ENCODE data around the gene STIP1. TPM values are rescaled to one million over a fixed set of nuclear protein-coding genes. Genes with fewer than 3 reads are reported as not detected.
A peak's percentile ranks its signal among the peaks of the same experiment; 100 is the strongest.

Gene STIP1
- total RNA-seq, 1 experiment from 2014 or later: 338 TPM

GRCh38 chr11:64225608-64226506 is 39.9 kb downstream of the STIP1 start, which contains the start of the genes NUDT22 and TRPT1:
Gene NUDT22 (plus strand): TSS chr11:64226274. CDS start chr11:64226653, 379 bp downstream.
Gene TRPT1 (minus strand): TSS chr11:64226186. CDS start chr11:64225860, 326 bp downstream.
- H3K9me3 ChIP-seq (ENCODE audit: control insufficient read depth, low read depth, low read length): no peaks in the 10 kb centered on the region
- no peaks in the 10 kb centered on the region for H3K27me3 ChIP-seq (ENCODE audit: insufficient read depth, low read length)
- H3K4me1 Mint-ChIP-seq: peaks cover 21 to 24% of the 10 kb centered on the region in 2 experiments
- H4K5ac ChIP-seq (ENCODE audit: insufficient read length, low read depth, low read length): no peak within 1 kb of the TSS
- no peak within 1 kb of the TSS for H2BK12ac ChIP-seq (ENCODE audit: insufficient read length, low read depth, low read length)
- H3K18ac ChIP-seq (ENCODE audit: insufficient read length, low read depth, low read length): no peak within 1 kb of the TSS
- peak within 1 kb of the TSS; percentile 59 to 92 (median 63); a peak in 4 of 7 replicates for H3K27ac Mint-ChIP-seq
- H3K23ac ChIP-seq (ENCODE audit: insufficient read length, low read depth, low read length): no peak within 1 kb of the TSS
- H2BK120ac ChIP-seq (ENCODE audit: low read depth, low read length, poor library complexity, severe bottlenecking): no peak within 1 kb of the TSS
- H2BK20ac ChIP-seq (ENCODE audit: low read depth, low read length, poor library complexity, severe bottlenecking): no peak within 1 kb of the TSS
- no peak within 1 kb of the TSS for H3T11ph ChIP-seq (ENCODE audit: low read length)
- H2BK5ac ChIP-seq (ENCODE audit: insufficient read length, low read length): no peak within 1 kb of the TSS
- no peaks in the 10 kb centered on the region; the same call in 1 of the 2 replicates for H3K27me3 Mint-ChIP-seq (ENCODE audit: low read depth)
- H4K20me1 ChIP-seq (ENCODE audit: control insufficient read depth, insufficient read depth, insufficient read length): no peaks in the 10 kb centered on the region
- no peak within 1 kb of the TSS for H3K4ac ChIP-seq (ENCODE audit: low read depth, low read length)
- 0 out of 2 replicates have a peak, but pooled peaks cover 3% of the 10 kb centered on the region for H3K4me1 ChIP-seq (ENCODE audit: insufficient read depth, low read length)
- H4K8ac ChIP-seq (replicated peaks; ENCODE audit: insufficient read length, low read depth, low read length): no peak within 1 kb of the TSS
- H3K4me2 ChIP-seq (ENCODE audit: insufficient read depth, insufficient read length, low read length): peak within 1 kb of the TSS; percentile 50
- H3K56ac ChIP-seq (ENCODE audit: insufficient read length, low read depth, low read length): no peak within 1 kb of the TSS
- H3K27ac ChIP-seq (ENCODE audit: insufficient read length, low read depth, low read length): no peak within 1 kb of the TSS
- no peaks in the 10 kb centered on the region for H3K79me2 ChIP-seq (ENCODE audit: insufficient read depth, low read length)
- H3K9me3 Mint-ChIP-seq: no peaks in the 10 kb centered on the region
- H2BK15ac ChIP-seq (ENCODE audit: low read depth, low read length): no peak within 1 kb of the TSS
- peaks cover 24% of the 10 kb centered on the region for H3K23me2 ChIP-seq (ENCODE audit: insufficient read length, low read depth, low read length, poor library complexity, severe bottlenecking)
- no peaks in the 10 kb centered on the region for H3K79me1 ChIP-seq (ENCODE audit: insufficient read depth, low read depth, low read length, poor library complexity, severe bottlenecking)
- peak; percentile 90 for DNase-seq
- H2AK5ac ChIP-seq (ENCODE audit: insufficient read length, low read length): no peak within 1 kb of the TSS
- H3K4me3 Mint-ChIP-seq: peak within 1 kb of the TSS; percentile 80 to 91
- TF ChIP-seq, protein P1, sequence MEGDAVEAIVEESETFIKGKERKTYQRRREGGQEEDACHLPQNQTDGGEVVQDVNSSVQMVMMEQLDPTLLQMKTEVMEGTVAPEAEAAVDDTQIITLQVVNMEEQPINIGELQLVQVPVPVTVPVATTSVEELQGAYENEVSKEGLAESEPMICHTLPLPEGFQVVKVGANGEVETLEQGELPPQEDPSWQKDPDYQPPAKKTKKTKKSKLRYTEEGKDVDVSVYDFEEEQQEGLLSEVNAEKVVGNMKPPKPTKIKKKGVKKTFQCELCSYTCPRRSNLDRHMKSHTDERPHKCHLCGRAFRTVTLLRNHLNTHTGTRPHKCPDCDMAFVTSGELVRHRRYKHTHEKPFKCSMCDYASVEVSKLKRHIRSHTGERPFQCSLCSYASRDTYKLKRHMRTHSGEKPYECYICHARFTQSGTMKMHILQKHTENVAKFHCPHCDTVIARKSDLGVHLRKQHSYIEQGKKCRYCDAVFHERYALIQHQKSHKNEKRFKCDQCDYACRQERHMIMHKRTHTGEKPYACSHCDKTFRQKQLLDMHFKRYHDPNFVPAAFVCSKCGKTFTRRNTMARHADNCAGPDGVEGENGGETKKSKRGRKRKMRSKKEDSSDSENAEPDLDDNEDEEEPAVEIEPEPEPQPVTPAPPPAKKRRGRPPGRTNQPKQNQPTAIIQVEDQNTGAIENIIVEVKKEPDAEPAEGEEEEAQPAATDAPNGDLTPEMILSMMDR (conservative IDR thresholded peaks at IDR 0.05): peak; percentile 46
- peak within 1 kb of the TSS; percentile 59 for H3K9ac ChIP-seq (ENCODE audit: extremely low read depth, insufficient read length, low read length)
- peaks cover 0 to 14% (median 14%) of the 10 kb centered on the region in 3 experiments; a peak in 5 of 7 replicates for H3K36me3 Mint-ChIP-seq (ENCODE audit: insufficient read depth in 1 of 3, low read depth in 3 of 3)
- H2AFZ ChIP-seq (ENCODE audit: low read length): no peak within 1 kb of the TSS
- no CpG with 5 or more reads among the region's 54 CpGs for WGBS (ENCODE audit: extremely low coverage, insufficient read length, low lambda C conversion rate)
- peak within 1 kb of the TSS; percentile 84 for H3K14ac ChIP-seq (ENCODE audit: insufficient read depth, low read length)
- H4K91ac ChIP-seq (ENCODE audit: insufficient read length, low read depth, low read length): no peak within 1 kb of the TSS

Measured in H9 (cell line).